K562 (cell line): Measurements from ENCODE around the gene IQCN. TPM values are rescaled to one million over a fixed set of nuclear protein-coding genes. Genes with fewer than 3 reads are reported as not detected.

Source experiments
- FOS ChIP-seq: IDR thresholded peaks from 3 replicates; pipeline ENCODE4 v1.6.1; 2011; ENCODE audit not compliant: insufficient read length; ENCODE audit errors: extremely low read depth
- HDAC6 ChIP-seq: IDR thresholded peaks from 2 replicates; pipeline ENCODE4 v1.6.1; 2012; ENCODE audit warnings: low read depth, mild to moderate bottlenecking, control low read depth, inconsistent platforms, low read length, moderate library complexity
- HNRNPH1 ChIP-seq: fragments of 200-400 bp; formaldehyde crosslinking; optimal IDR thresholded peaks from 2 replicates; pipeline ENCODE3; 2017; ENCODE audit warnings: low read depth, mild to moderate bottlenecking, low read length, moderate library complexity
- LARP7 ChIP-seq: fragments of 450-650 bp; IDR thresholded peaks from 2 replicates; pipeline ENCODE4 v1.6.1; 2016
- MAFK ChIP-seq: IDR thresholded peaks from 2 replicates; pipeline ENCODE4 v1.6.1; 2011; ENCODE audit warnings: low read length, improper control_type of control experiment
- MIER1 ChIP-seq: fragments of 450-650 bp; IDR thresholded peaks from 2 replicates; pipeline ENCODE4 v1.6.1; 2016; ENCODE audit warnings: antibody characterized with exemption, mild to moderate bottlenecking, low read depth
- NFE2 ChIP-seq: IDR thresholded peaks from 2 replicates; pipeline ENCODE4 v1.6.1; 2014; ENCODE audit warnings: antibody characterized with exemption, low read depth
- NFIX ChIP-seq: fragments of 250-450 bp; sonication (Bioruptor Pico); IDR thresholded peaks from 2 replicates; pipeline ENCODE4 v1.4.0; 2020; ENCODE audit warnings: low read depth, mild to moderate bottlenecking, moderate library complexity
- PCBP2 ChIP-seq: fragments of 200-400 bp; formaldehyde crosslinking; IDR thresholded peaks from 2 replicates; pipeline ENCODE4 v1.6.1; 2018; ENCODE audit warnings: low read length, low read depth, mild to moderate bottlenecking, moderate library complexity; ENCODE audit not compliant: poor library complexity, severe bottlenecking
- PTBP1 ChIP-seq: fragments of 200-400 bp; formaldehyde crosslinking; IDR thresholded peaks from 2 replicates; pipeline ENCODE4 v1.6.1; 2017; ENCODE audit warnings: low read depth, low read length
- ZBTB17 ChIP-seq: fragments of 450-650 bp; formaldehyde crosslinking; IDR thresholded peaks from 2 replicates; pipeline ENCODE4 v1.4.0; 2020; ENCODE audit warnings: mild to moderate bottlenecking
- ZNF12 ChIP-seq: sonication (generic); formaldehyde crosslinking; IDR thresholded peaks from 2 replicates; pipeline ENCODE4 v1.4.0; 2020; ENCODE audit warnings: mild to moderate bottlenecking, missing genetic modification reagents
- ZNF134 ChIP-seq: fragments of 250-450 bp; sonication (Bioruptor Pico); conservative IDR thresholded peaks from 2 replicates; pipeline ENCODE4 v1.4.0; 2020
- ZNF140 ChIP-seq: fragments of 250-450 bp; sonication (Bioruptor Pico); IDR thresholded peaks from 2 replicates; pipeline ENCODE4 v1.8.0; 2021; ENCODE audit warnings: moderate library complexity, mild to moderate bottlenecking, inconsistent platforms
- ZNF165 ChIP-seq: fragments of 250-450 bp; sonication (Bioruptor Pico); IDR thresholded peaks from 2 replicates; pipeline ENCODE4 v1.4.0; 2020; ENCODE audit warnings: borderline replicate concordance
- ZNF232 ChIP-seq: sonication (generic); formaldehyde crosslinking; IDR thresholded peaks from 2 replicates; pipeline ENCODE4 v1.8.0; 2022; ENCODE audit warnings: mild to moderate bottlenecking, missing genetic modification reagents
- ZNF695 ChIP-seq: fragments of 450-650 bp; formaldehyde crosslinking; IDR thresholded peaks from 2 replicates; pipeline ENCODE4 v1.4.0; 2020; ENCODE audit warnings: mild to moderate bottlenecking, moderate library complexity
- polyA plus RNA-seq, 8 experiments: library from polyadenylated mRNA; depleted of rRNA in 4 of 8; stranded (reverse) in 5 of 8; unstranded in 3 of 8; fragments of >200 nt; fragmentation: Nextera tagmentation in 2 of 8; fragmentation: Illumina TruSeq in 1 of 8; extraction: Ambion mirVana in 2 of 8; extraction: Trizol in 1 of 8; gene quantifications; 2 replicates each; pipeline versions ENCODE4 v1.2.1 to v1.2.3, GENCODE V29; 2011 to 2014; ENCODE audit warnings: inconsistent platforms in 1 of 8, missing spikeins in 1 of 8
- total RNA-seq, 7 experiments: library from RNA; depleted of rRNA in 6 of 7; stranded (reverse); fragments of >200 nt in 6 of 7; fragmentation: Illumina TruSeq in 2 of 7; extraction: Trizol in 2 of 7; gene quantifications; 2 replicates each; pipeline versions ENCODE4 v1.2.1 to v1.2.3, GENCODE V29; 2011 to 2021; ENCODE audit warnings: low replicate concordance in 1 of 7
- TF ChIP-seq, protein P1 (sequence below): sonication (generic); formaldehyde crosslinking; IDR thresholded peaks from 2 replicates; pipeline ENCODE4 v1.8.0; 2022; ENCODE audit warnings: mild to moderate bottlenecking, missing genetic modification reagents
- TF ChIP-seq, protein P2 (sequence below): fragments of 250-450 bp; sonication (Bioruptor Pico); IDR thresholded peaks from 2 replicates; pipeline ENCODE4 v1.6.1; 2021; ENCODE audit warnings: mild to moderate bottlenecking
- TF ChIP-seq, protein P3 (sequence below): IDR thresholded peaks from 2 replicates; pipeline ENCODE4 v1.6.1; 2011; ENCODE audit not compliant: insufficient read length; ENCODE audit errors: extremely low read depth
- TF ChIP-seq, protein P4 (sequence below): fragments of 450-650 bp; IDR thresholded peaks from one replicate; pipeline ENCODE4 v1.6.1; 2018; ENCODE audit warnings: mild to moderate bottlenecking, moderate library complexity; ENCODE audit not compliant: partially characterized antibody
- TF ChIP-seq, protein P5 (sequence below): fragments of 450-650 bp; conservative IDR thresholded peaks from 2 replicates; pipeline ENCODE4 v1.6.1; 2016; ENCODE audit warnings: missing genetic modification characterization, low read depth, mild to moderate bottlenecking, missing compliant biosample characterization, moderate library complexity

IQCN gene
- total and polyA plus RNA-seq, 9 of the 15 experiments (the other 6 are each of a cell fraction or from before 2014, with no cell fraction given), result 0.01 to 0.07 (median 0.04) TPM; not detected in 3

DNA sequence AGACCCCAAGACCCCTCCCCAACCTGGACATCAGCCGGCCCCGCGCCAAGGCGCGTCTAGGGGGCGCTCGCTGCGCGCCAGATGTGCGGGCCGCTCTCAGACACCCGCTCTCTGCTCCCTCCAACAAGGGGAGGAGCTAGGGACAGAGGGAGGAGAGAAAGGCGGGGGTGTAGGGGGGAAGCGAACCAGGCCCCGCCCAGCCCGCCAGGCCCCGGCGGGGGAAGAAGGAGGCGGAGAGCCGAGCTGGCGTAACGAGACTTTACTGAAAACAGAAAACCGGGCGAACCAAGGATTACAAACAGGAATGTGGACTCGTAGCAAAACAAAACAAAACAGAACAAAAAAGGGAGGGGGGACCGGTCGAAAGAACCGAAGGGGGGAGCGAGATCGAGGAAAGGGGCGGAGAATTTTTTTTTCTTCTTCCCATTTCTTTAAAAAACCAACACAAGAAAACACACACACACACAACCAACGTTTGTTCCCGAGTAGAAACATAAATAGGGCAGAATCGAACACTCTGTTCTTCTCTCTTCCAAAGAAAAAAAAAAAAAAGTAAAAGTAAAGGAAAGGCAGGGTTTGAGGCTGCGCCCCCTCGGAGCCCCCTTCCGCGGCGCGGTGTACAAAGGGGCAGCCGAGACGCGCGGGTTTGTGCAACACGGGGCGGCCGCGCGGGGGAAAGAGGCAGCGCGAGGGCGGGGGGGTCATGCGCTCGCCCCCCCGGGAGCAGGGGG lies 5.4 kb upstream of the IQCN start (continued):
- TF ChIP-seq FOS, result no peak
- TF ChIP-seq, protein P1, sequence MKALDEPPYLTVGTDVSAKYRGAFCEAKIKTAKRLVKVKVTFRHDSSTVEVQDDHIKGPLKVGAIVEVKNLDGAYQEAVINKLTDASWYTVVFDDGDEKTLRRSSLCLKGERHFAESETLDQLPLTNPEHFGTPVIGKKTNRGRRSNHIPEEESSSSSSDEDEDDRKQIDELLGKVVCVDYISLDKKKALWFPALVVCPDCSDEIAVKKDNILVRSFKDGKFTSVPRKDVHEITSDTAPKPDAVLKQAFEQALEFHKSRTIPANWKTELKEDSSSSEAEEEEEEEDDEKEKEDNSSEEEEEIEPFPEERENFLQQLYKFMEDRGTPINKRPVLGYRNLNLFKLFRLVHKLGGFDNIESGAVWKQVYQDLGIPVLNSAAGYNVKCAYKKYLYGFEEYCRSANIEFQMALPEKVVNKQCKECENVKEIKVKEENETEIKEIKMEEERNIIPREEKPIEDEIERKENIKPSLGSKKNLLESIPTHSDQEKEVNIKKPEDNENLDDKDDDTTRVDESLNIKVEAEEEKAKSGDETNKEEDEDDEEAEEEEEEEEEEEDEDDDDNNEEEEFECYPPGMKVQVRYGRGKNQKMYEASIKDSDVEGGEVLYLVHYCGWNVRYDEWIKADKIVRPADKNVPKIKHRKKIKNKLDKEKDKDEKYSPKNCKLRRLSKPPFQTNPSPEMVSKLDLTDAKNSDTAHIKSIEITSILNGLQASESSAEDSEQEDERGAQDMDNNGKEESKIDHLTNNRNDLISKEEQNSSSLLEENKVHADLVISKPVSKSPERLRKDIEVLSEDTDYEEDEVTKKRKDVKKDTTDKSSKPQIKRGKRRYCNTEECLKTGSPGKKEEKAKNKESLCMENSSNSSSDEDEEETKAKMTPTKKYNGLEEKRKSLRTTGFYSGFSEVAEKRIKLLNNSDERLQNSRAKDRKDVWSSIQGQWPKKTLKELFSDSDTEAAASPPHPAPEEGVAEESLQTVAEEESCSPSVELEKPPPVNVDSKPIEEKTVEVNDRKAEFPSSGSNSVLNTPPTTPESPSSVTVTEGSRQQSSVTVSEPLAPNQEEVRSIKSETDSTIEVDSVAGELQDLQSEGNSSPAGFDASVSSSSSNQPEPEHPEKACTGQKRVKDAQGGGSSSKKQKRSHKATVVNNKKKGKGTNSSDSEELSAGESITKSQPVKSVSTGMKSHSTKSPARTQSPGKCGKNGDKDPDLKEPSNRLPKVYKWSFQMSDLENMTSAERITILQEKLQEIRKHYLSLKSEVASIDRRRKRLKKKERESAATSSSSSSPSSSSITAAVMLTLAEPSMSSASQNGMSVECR (CRISPR knock-in tag), result no peak; the same call in 1 of the 2 replicates
- TF ChIP-seq HNRNPH1, result no peak
- TF ChIP-seq PCBP2, result peak; percentile 72
- no peak for TF ChIP-seq ZNF695
- TF ChIP-seq, protein P2, sequence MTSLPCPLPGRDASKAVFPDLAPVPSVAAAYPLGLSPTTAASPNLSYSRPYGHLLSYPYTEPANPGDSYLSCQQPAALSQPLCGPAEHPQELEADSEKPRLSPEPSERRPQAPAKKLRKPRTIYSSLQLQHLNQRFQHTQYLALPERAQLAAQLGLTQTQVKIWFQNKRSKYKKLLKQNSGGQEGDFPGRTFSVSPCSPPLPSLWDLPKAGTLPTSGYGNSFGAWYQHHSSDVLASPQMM (CRISPR knock-in tag), result no peak
- no peak for TF ChIP-seq ZNF232
- TF ChIP-seq LARP7, result peak; percentile 62; the same call in 1 of the 2 replicates
- TF ChIP-seq ZNF12 (CRISPR knock-in tag), result no peak
- no peak for TF ChIP-seq ZBTB17 (CRISPR knock-in tag)
- TF ChIP-seq ZNF140, result no peak
- TF ChIP-seq ZNF134 (CRISPR knock-in tag), result no peak
- TF ChIP-seq MIER1, result no peak
- no peak for TF ChIP-seq HDAC6
- no peak for TF ChIP-seq MAFK
- TF ChIP-seq, protein P3, sequence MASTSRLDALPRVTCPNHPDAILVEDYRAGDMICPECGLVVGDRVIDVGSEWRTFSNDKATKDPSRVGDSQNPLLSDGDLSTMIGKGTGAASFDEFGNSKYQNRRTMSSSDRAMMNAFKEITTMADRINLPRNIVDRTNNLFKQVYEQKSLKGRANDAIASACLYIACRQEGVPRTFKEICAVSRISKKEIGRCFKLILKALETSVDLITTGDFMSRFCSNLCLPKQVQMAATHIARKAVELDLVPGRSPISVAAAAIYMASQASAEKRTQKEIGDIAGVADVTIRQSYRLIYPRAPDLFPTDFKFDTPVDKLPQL, result no peak
- TF ChIP-seq, protein P4, sequence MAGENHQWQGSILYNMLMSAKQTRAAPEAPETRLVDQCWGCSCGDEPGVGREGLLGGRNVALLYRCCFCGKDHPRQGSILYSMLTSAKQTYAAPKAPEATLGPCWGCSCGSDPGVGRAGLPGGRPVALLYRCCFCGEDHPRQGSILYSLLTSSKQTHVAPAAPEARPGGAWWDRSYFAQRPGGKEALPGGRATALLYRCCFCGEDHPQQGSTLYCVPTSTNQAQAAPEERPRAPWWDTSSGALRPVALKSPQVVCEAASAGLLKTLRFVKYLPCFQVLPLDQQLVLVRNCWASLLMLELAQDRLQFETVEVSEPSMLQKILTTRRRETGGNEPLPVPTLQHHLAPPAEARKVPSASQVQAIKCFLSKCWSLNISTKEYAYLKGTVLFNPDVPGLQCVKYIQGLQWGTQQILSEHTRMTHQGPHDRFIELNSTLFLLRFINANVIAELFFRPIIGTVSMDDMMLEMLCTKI, result no peak
- TF ChIP-seq NFE2, result no peak
- TF ChIP-seq PTBP1, result no peak
- TF ChIP-seq, protein P5, sequence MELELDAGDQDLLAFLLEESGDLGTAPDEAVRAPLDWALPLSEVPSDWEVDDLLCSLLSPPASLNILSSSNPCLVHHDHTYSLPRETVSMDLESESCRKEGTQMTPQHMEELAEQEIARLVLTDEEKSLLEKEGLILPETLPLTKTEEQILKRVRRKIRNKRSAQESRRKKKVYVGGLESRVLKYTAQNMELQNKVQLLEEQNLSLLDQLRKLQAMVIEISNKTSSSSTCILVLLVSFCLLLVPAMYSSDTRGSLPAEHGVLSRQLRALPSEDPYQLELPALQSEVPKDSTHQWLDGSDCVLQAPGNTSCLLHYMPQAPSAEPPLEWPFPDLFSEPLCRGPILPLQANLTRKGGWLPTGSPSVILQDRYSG (tag), result no peak
- no peak for TF ChIP-seq ZNF165 (CRISPR knock-in tag)
- no peak for TF ChIP-seq NFIX (CRISPR knock-in tag)
